ENCODE results near the gene RFC3. TPM values are rescaled to one million over a fixed set of nuclear protein-coding genes. Genes with fewer than 3 reads are reported as not detected.

RFC3 gene
- total and polyA plus RNA-seq, 2 of the 13 experiments (the other 11 are each of a cell fraction or from before 2014, with no cell fraction given): 16.0 to 55.7 TPM

DNA sequence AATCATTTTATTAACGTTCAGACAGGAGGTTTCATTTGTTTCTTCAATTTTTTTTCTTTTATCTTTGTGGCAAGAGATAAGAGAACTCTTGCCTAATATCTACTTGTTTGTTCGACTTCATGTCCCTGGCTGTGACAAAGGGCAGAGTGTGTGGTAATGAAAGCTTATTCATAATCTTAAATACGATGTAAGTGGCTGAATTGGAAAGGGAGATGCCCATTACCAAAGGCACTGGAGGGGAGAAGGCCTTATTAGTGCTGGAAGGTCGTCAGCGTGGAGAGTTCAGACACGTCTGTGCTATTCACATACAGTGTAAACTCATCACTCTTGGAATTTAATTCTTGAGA is 54.0 kb downstream of the RFC3 start (continued):
- TF ChIP-seq SOX6 (IDR thresholded peaks at IDR 0.05): no peak
- peak; percentile 89 for TF ChIP-seq SOX6 (CRISPR knock-in tag; IDR thresholded peaks at IDR 0.05)
- TF ChIP-seq DNMT1 (CRISPR knock-in tag; IDR thresholded peaks at IDR 0.05): no peak
- TF ChIP-seq TARDBP (CRISPR knock-in tag; IDR thresholded peaks at IDR 0.05): no peak
- no peak for TF ChIP-seq NR2F1 (CRISPR knock-in tag; IDR thresholded peaks at IDR 0.05)
- TF ChIP-seq, protein P1, sequence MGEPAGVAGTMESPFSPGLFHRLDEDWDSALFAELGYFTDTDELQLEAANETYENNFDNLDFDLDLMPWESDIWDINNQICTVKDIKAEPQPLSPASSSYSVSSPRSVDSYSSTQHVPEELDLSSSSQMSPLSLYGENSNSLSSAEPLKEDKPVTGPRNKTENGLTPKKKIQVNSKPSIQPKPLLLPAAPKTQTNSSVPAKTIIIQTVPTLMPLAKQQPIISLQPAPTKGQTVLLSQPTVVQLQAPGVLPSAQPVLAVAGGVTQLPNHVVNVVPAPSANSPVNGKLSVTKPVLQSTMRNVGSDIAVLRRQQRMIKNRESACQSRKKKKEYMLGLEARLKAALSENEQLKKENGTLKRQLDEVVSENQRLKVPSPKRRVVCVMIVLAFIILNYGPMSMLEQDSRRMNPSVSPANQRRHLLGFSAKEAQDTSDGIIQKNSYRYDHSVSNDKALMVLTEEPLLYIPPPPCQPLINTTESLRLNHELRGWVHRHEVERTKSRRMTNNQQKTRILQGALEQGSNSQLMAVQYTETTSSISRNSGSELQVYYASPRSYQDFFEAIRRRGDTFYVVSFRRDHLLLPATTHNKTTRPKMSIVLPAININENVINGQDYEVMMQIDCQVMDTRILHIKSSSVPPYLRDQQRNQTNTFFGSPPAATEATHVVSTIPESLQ (CRISPR knock-in tag; conservative IDR thresholded peaks at IDR 0.05): no peak
- TF ChIP-seq, protein P2, sequence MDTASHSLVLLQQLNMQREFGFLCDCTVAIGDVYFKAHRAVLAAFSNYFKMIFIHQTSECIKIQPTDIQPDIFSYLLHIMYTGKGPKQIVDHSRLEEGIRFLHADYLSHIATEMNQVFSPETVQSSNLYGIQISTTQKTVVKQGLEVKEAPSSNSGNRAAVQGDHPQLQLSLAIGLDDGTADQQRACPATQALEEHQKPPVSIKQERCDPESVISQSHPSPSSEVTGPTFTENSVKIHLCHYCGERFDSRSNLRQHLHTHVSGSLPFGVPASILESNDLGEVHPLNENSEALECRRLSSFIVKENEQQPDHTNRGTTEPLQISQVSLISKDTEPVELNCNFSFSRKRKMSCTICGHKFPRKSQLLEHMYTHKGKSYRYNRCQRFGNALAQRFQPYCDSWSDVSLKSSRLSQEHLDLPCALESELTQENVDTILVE (CRISPR knock-in tag; IDR thresholded peaks at IDR 0.05): 0 out of 2 replicates have a peak, but pooled peaks have one; percentile 33
- TF ChIP-seq, protein P3, sequence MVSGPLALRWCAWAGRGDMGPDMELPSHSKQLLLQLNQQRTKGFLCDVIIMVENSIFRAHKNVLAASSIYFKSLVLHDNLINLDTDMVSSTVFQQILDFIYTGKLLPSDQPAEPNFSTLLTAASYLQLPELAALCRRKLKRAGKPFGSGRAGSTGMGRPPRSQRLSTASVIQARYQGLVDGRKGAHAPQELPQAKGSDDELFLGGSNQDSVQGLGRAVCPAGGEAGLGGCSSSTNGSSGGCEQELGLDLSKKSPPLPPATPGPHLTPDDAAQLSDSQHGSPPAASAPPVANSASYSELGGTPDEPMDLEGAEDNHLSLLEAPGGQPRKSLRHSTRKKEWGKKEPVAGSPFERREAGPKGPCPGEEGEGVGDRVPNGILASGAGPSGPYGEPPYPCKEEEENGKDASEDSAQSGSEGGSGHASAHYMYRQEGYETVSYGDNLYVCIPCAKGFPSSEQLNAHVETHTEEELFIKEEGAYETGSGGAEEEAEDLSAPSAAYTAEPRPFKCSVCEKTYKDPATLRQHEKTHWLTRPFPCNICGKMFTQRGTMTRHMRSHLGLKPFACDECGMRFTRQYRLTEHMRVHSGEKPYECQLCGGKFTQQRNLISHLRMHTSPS (CRISPR knock-in tag; IDR thresholded peaks at IDR 0.05; ENCODE audit: low read depth): no peak
- no peak for TF ChIP-seq TFE3 (CRISPR knock-in tag; IDR thresholded peaks at IDR 0.05)
- TF ChIP-seq ZHX2 (IDR thresholded peaks at IDR 0.05; ENCODE audit: low read depth): no peak
- TF ChIP-seq ZHX2 (CRISPR knock-in tag; IDR thresholded peaks at IDR 0.05; ENCODE audit: borderline replicate concordance): no peak
- TF ChIP-seq HDAC1 (CRISPR knock-in tag; IDR thresholded peaks at IDR 0.05): no peak
- TF ChIP-seq HCFC1 (IDR thresholded peaks at IDR 0.05; ENCODE audit: low read depth, low read length): no peak
- TF ChIP-seq MTF2 (CRISPR knock-in tag; IDR thresholded peaks at IDR 0.05; ENCODE audit: borderline replicate concordance): no peak
- no peak for TF ChIP-seq RORA (CRISPR knock-in tag; IDR thresholded peaks at IDR 0.05)
- TF ChIP-seq MTF1 (CRISPR knock-in tag; IDR thresholded peaks at IDR 0.05): no peak
- no peak for TF ChIP-seq BORCS8-MEF2B (CRISPR knock-in tag; IDR thresholded peaks at IDR 0.05)
- no peak for TF ChIP-seq ZNF121 (CRISPR knock-in tag; IDR thresholded peaks at IDR 0.05)
- TF ChIP-seq ZNF75D (CRISPR knock-in tag; IDR thresholded peaks at IDR 0.05; ENCODE audit: borderline replicate concordance): no peak
- no peak for TF ChIP-seq ZNF20 (CRISPR knock-in tag; IDR thresholded peaks at IDR 0.05)
